ENCODE results near the gene VWA5B1. TPM values are rescaled to one million over a fixed set of nuclear protein-coding genes. Genes with fewer than 3 reads are reported as not detected.

Gene VWA5B1
- total and polyA plus RNA-seq, 10 donors: 0.28 TPM; not detected in 9

DNA sequence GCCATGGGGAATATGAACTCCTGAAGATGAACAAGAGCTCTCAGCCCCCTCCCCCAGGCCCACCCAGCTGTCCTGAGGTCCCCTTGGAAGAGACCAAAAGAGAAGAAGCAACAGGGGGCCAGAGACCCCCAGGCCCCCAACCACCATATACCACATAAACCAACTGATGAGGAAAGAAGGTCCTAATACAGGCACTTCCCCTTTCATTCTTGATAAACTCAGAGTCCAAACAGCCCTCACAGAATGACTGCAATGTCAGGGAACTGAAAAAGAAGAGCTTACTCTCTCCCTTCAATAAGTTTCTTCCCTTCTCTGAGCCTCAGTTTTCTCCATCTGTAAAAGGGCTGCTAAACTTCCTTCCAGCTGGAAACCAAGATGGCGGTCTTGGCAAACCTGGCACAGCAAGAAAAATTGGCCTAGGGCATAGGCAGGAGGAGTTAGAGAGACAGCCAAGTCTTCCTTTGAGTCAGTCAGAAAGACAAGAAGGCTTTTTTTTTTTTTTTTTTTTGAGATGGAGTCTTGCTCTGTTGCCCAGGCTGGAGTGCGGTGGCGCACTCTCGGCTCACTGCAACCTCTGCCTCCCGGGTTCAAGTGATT lies 90.5 kb downstream of the VWA5B1 start:
- intact Hi-C loops (cut with DNase I; ENCODE audit: low total_unique reads): no loop called here
- Histone ChIP-seq H3K9me3 (no peaks in the 10 kb centered on the region), H3K27ac (no peak overlapping the region), H3K4me3 (no peak overlapping the region), H3K4me1 (peaks cover 0 to 10% (median 2%) of the 10 kb centered on the region in 6 donors), H3K27me3 (replicated peaks in 1 of 7) (peaks cover 0 to 75% (median 8%) of the 10 kb centered on the region in 7 donors), H3K36me3 (no peaks in the 10 kb centered on the region)
- 72 to 94% (median 89%) methylated on average over 5 of the region's 5 CpGs for WGBS, 5 donors
- TF ChIP-seq, protein P1, sequence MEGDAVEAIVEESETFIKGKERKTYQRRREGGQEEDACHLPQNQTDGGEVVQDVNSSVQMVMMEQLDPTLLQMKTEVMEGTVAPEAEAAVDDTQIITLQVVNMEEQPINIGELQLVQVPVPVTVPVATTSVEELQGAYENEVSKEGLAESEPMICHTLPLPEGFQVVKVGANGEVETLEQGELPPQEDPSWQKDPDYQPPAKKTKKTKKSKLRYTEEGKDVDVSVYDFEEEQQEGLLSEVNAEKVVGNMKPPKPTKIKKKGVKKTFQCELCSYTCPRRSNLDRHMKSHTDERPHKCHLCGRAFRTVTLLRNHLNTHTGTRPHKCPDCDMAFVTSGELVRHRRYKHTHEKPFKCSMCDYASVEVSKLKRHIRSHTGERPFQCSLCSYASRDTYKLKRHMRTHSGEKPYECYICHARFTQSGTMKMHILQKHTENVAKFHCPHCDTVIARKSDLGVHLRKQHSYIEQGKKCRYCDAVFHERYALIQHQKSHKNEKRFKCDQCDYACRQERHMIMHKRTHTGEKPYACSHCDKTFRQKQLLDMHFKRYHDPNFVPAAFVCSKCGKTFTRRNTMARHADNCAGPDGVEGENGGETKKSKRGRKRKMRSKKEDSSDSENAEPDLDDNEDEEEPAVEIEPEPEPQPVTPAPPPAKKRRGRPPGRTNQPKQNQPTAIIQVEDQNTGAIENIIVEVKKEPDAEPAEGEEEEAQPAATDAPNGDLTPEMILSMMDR (IDR thresholded peaks at IDR 0.05 in 8 of 11, conservative IDR thresholded peaks at IDR 0.05 in 3 of 11): no peak
- TF ChIP-seq POLR2AphosphoS5 (IDR thresholded peaks at IDR 0.05): no peak
- no peak for TF ChIP-seq POLR2A (IDR thresholded peaks at IDR 0.05)
- no peak for DNase-seq

DNA sequence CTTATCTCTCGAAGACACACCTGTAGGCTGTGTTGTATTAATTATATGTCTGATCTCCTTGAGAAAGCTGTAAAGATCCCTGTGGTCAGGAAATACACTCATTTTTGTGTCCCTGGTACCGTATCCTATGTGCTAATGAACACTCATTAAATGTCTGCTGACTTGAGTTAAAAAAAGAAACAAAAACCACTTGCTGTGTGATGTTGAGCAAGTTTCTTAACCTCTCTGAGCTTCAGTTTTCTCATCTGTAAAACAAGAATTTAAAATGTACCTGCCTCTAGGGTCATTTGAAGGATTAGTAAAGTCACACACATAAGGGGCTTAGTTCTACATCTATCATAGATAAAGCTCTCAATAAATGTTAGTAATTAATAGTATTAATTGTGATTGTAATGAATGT lies 91.3 kb downstream of the VWA5B1 start:
- no peak for DNase-seq
- 77 to 88% (median 81%) methylated on average over 2 of the region's 2 CpGs for WGBS, 5 donors
- Histone ChIP-seq H3K27me3 (replicated peaks in 1 of 7) (peaks cover 0 to 75% (median 13%) of the 10 kb centered on the region in 7 donors), H3K36me3 (no peaks in the 10 kb centered on the region), H3K4me3 (no peak overlapping the region), H3K27ac (no peak overlapping the region), H3K9me3 (no peaks in the 10 kb centered on the region), H3K4me1 (peaks cover 0 to 10% (median 2%) of the 10 kb centered on the region in 6 donors)
- TF ChIP-seq, protein P1 (IDR thresholded peaks at IDR 0.05 in 8 of 11, conservative IDR thresholded peaks at IDR 0.05 in 3 of 11): no peak
- TF ChIP-seq POLR2AphosphoS5 (IDR thresholded peaks at IDR 0.05) (no peak), POLR2A (IDR thresholded peaks at IDR 0.05) (no peak)
- intact Hi-C loops (cut with DNase I; ENCODE audit: low total_unique reads): no loop called here

DNA sequence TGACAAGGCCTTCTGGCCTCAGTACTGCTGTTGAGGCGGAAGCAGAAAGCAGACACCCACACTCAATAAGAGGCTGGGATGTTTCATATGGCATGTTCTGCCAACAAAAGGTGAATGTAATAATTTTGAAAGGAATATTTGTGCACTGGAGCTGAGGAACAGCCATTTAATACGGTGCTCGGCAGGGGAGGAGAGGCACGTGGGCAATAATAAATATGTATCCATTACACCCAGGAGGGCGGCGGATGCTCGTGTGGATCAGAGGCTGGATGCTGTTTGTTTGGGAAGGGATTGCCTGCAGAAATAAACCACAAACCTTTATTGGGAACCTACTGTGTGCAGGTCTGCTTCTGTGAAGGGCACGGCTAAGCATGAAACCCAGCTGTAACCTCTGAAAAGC lies 92.0 kb downstream of the VWA5B1 start:
- Histone ChIP-seq H3K27me3 (replicated peaks in 1 of 7) (peaks cover 0 to 75% (median 13%) of the 10 kb centered on the region in 7 donors), H3K4me1 (peaks cover 0 to 10% (median 2%) of the 10 kb centered on the region in 6 donors), H3K9me3 (no peaks in the 10 kb centered on the region), H3K36me3 (no peaks in the 10 kb centered on the region), H3K27ac (no peak overlapping the region), H3K4me3 (no peak overlapping the region)
- intact Hi-C loops (cut with DNase I; ENCODE audit: low total_unique reads): no loop called here
- WGBS, 5 donors: 85 to 90% (median 90%) methylated on average over 8 of the region's 8 CpGs
- TF ChIP-seq POLR2AphosphoS5 (IDR thresholded peaks at IDR 0.05): no peak
- no peak for TF ChIP-seq POLR2A (IDR thresholded peaks at IDR 0.05)
- TF ChIP-seq, protein P1 (IDR thresholded peaks at IDR 0.05 in 8 of 11, conservative IDR thresholded peaks at IDR 0.05 in 3 of 11): no peak
- DNase-seq: peak; percentile 23

DNA sequence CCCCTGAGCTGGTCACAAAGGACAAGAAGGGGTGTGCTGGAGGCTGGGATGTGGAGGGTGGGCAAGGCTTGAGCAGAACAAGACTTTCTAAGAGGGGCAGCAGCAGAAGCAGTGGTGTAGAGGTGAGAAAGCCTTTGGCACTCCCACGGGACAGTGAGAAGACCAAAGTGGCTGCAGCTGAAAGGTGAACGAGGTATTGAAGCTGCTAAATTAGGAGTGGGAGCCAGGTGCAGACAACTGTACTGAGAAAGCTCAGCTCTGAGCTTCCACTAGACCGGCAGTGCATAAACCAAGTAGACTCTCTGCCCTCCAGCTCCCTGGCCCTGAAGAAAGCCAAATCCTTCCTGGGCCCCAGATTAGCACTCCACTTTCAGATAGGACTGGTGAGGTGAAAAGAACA lies 93.0 kb downstream of the VWA5B1 start:
- H3K27ac ChIP-seq: no peak overlapping the region
- TF ChIP-seq, protein P1 (IDR thresholded peaks at IDR 0.05 in 8 of 11, conservative IDR thresholded peaks at IDR 0.05 in 3 of 11): no peak
- TF ChIP-seq POLR2AphosphoS5 (IDR thresholded peaks at IDR 0.05) (no peak), POLR2A (IDR thresholded peaks at IDR 0.05) (no peak)
- no peak overlapping the region for H3K4me3 ChIP-seq
- H3K4me1 ChIP-seq: peaks cover 0 to 10% (median 2%) of the 10 kb centered on the region in 6 donors
- WGBS, 5 donors: 45 to 54% (median 52%) methylated on average over 3 of the region's 3 CpGs
- H3K27me3 ChIP-seq (replicated peaks in 1 of 7): peaks cover 0 to 83% (median 13%) of the 10 kb centered on the region in 7 donors
- DNase-seq: no peak
- H3K9me3 ChIP-seq: no peaks in the 10 kb centered on the region
- H3K36me3 ChIP-seq: no peaks in the 10 kb centered on the region
- intact Hi-C loops (cut with DNase I; ENCODE audit: low total_unique reads): no loop called here

Measured in spleen (tissue), 11 donors.